ENCODE measurements around the gene TSSK3. TPM values are rescaled to one million over a fixed set of nuclear protein-coding genes. Genes with fewer than 3 reads are reported as not detected.

TSSK3 gene
- total RNA-seq, 1 experiment from 2014 or later = 3.9 TPM

DNA sequence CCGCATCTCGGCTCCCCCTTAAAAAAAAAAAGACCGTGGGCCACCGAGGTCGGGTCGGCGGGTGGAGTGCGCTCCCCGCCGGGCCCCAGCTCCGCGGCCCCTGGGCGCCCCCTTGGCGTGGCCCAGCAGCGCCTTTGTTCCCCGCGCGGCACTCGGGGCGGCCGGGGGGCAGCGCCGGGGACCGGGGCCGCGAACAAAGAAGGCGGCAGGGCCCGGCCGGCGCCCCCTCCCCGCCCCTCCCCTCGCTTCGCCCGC lies 26.9 kb upstream of the TSSK3 start:
- Histone ChIP-seq H3K27me3 (ENCODE audit: insufficient read depth, low read depth) (no peaks in the 10 kb centered on the region), H4K20me1 (ENCODE audit: insufficient read depth) (no peaks in the 10 kb centered on the region)
- intact Hi-C loops (cut with micrococcal nuclease; ENCODE audit: unreplicated experiment) = no loop called here

DNA sequence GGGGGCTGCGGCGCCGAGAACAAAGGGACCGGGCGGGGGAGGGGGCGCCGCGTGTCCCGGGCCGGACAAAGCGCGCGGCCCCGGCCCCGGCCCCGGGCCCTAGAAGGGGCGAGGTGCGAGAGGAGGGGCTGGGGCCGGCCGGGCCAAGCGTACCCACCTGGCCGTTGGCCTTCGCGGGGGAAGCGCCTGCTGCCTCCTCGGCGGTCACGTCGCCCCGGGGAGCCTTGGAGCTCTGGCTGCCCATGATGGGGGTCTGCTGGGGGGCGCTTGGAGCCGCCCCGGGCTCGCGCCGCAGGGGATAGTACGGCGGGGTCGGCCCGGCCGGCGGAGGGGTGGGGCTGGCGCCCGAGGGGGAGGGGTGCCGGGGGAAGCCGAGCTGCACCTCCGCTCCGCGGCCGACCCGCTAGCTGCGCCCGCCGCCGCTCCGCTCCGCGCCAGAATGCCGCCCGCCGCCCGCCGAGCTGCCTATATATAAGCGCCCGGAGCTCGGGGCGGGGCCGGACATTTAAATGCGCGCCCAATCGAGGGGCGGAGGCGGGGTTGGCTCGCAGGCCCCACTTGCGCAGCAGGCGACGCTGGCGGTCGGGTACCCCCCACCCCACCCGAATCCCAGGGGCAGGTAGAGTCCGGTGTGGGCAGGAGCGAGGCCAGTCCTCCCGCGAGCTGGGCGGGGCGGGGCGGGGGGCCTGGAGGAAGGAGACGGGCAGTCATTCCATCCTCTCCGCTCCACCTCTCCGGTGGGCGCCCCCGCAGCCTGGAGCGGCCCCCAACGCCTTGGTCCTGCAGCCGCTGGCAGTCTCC lies 26.3 kb upstream of the TSSK3 start, which contains the start of gene MARCKSL1:
TSS of gene MARCKSL1 (minus strand) at position 444 of the 801 bp plus-strand sequence. CDS start at position 244, 200 bp downstream.
- Histone ChIP-seq H3K9me3 (ENCODE audit: insufficient read depth, low read depth) (no peaks in the 10 kb centered on the region), H3K36me3 (ENCODE audit: low read depth) (peaks cover 2% of the 10 kb centered on the region; the same call in 1 of the 2 replicates), H3K4me3 (peak within 1 kb of the TSS; percentile 79), H3K4me2 (peak within 1 kb of the TSS; percentile 84), H3K4me1 (replicated peaks; ENCODE audit: insufficient read depth) (peaks cover 50% of the 10 kb centered on the region), H3K27me3 (ENCODE audit: insufficient read depth, low read depth) (no peaks in the 10 kb centered on the region), H3K79me2 (ENCODE audit: low read depth) (peaks cover 13% of the 10 kb centered on the region), H4K20me1 (ENCODE audit: insufficient read depth) (no peaks in the 10 kb centered on the region), H3K27ac (no peak within 1 kb of the TSS), H3F3A (ENCODE audit: insufficient read depth, low read depth) (peaks cover 40% of the 10 kb centered on the region), H3K9me2 (ENCODE audit: insufficient read depth) (no peaks in the 10 kb centered on the region), H2AFZ (peak within 1 kb of the TSS; percentile 56; the same call in 1 of the 2 replicates)
- no TSS peak for BruUV-seq (replicated peaks)
- peak; percentile 53 to 80 for DNase-seq
- no peak for TF ChIP-seq EZH2 (IDR thresholded peaks at IDR 0.05; ENCODE audit: low read depth)
- TF ChIP-seq, protein P1, sequence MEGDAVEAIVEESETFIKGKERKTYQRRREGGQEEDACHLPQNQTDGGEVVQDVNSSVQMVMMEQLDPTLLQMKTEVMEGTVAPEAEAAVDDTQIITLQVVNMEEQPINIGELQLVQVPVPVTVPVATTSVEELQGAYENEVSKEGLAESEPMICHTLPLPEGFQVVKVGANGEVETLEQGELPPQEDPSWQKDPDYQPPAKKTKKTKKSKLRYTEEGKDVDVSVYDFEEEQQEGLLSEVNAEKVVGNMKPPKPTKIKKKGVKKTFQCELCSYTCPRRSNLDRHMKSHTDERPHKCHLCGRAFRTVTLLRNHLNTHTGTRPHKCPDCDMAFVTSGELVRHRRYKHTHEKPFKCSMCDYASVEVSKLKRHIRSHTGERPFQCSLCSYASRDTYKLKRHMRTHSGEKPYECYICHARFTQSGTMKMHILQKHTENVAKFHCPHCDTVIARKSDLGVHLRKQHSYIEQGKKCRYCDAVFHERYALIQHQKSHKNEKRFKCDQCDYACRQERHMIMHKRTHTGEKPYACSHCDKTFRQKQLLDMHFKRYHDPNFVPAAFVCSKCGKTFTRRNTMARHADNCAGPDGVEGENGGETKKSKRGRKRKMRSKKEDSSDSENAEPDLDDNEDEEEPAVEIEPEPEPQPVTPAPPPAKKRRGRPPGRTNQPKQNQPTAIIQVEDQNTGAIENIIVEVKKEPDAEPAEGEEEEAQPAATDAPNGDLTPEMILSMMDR (conservative IDR thresholded peaks at IDR 0.05) = no peak
- ChIA-PET CTCF (interaction anchor here (0.5 to 0.7 kb wide), 3 partner anchors 12 to 161 kb away, joined by 3 to 4 read pairs (median 4); no protein-coding TSS in a partner anchor), POLR2A (ENCODE audit: unreplicated experiment) (interaction anchor here (0.5 to 0.7 kb wide), 8 partner anchors 15 to 815 kb away, joined by 3 to 6 read pairs (median 4); partner anchors contain the start of genes BSDC1 and CCDC28B)
- intact Hi-C loops (cut with micrococcal nuclease; ENCODE audit: unreplicated experiment) = loop anchor here (2.0 kb wide), 1 partner anchor 15 kb away; no protein-coding TSS in a partner anchor

More for the DNA sequence above, 26.9 kb upstream of the TSSK3 start:
- no peaks in the 10 kb centered on the region for H3K9me3 ChIP-seq (ENCODE audit: insufficient read depth, low read depth)
- peaks cover 13% of the 10 kb centered on the region for H3K79me2 ChIP-seq (ENCODE audit: low read depth)
- CTCF ChIA-PET = interaction anchor here (0.5 to 0.7 kb wide), 3 partner anchors 11 to 160 kb away, joined by 3 to 4 read pairs (median 4); no protein-coding TSS in a partner anchor
- peak overlapping the region; percentile 84 for H3K4me2 ChIP-seq
- POLR2A ChIA-PET (ENCODE audit: unreplicated experiment) = interaction anchor here (0.6 kb wide), 4 partner anchors 11 to 815 kb away, joined by 3 to 7 read pairs (median 4); no protein-coding TSS in a partner anchor
- H3K36me3 ChIP-seq (ENCODE audit: low read depth) = peaks cover 2% of the 10 kb centered on the region; the same call in 1 of the 2 replicates
- no TSS peak for BruUV-seq (replicated peaks)
- H3K4me1 ChIP-seq (replicated peaks; ENCODE audit: insufficient read depth) = peaks cover 50% of the 10 kb centered on the region
- no peak for DNase-seq
- peak overlapping the region; percentile 56; the same call in 1 of the 2 replicates for H2AFZ ChIP-seq
- H3K4me3 ChIP-seq = peak overlapping the region; percentile 79
- no peaks in the 10 kb centered on the region for H3K9me2 ChIP-seq (ENCODE audit: insufficient read depth)
- no peak for TF ChIP-seq EZH2 (IDR thresholded peaks at IDR 0.05; ENCODE audit: low read depth)
- TF ChIP-seq, protein P1 (conservative IDR thresholded peaks at IDR 0.05) = no peak
- no peak overlapping the region for H3K27ac ChIP-seq
- peaks cover 43% of the 10 kb centered on the region for H3F3A ChIP-seq (ENCODE audit: insufficient read depth, low read depth)

DNA sequence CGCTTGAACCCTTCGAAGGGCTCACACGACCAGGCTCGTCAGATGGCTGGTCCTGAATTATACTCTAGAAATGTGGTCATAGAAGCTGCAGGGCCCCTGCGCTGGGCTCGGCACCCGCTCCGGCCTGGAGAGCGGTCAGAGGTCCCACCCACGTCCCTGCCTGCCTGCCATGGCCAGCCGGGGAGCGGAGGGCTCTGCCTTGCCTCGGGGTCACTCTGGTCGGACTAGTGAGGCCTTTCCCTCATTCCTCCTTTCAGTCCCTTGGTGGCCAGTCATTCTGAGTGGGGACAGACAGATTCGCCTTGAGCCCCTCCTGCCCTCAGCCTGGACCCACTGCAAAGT lies 25.8 kb upstream of the TSSK3 start:
- Histone ChIP-seq H2AFZ (no peak overlapping the region), H3K79me2 (ENCODE audit: low read depth) (peaks cover 13% of the 10 kb centered on the region), H3K9me3 (ENCODE audit: insufficient read depth, low read depth) (no peaks in the 10 kb centered on the region), H3K27me3 (ENCODE audit: insufficient read depth, low read depth) (no peaks in the 10 kb centered on the region), H3K9me2 (ENCODE audit: insufficient read depth) (no peaks in the 10 kb centered on the region), H3K27ac (no peak overlapping the region), H3K4me2 (peak overlapping the region; percentile 84), H3F3A (ENCODE audit: insufficient read depth, low read depth) (peaks cover 39% of the 10 kb centered on the region), H3K4me1 (replicated peaks; ENCODE audit: insufficient read depth) (peaks cover 45% of the 10 kb centered on the region), H4K20me1 (ENCODE audit: insufficient read depth) (no peaks in the 10 kb centered on the region), H3K36me3 (ENCODE audit: low read depth) (peaks cover 2% of the 10 kb centered on the region; the same call in 1 of the 2 replicates), H3K4me3 (no peak overlapping the region)
- no peak for DNase-seq
- ChIA-PET POLR2A (ENCODE audit: unreplicated experiment) (interaction anchor here (0.5 to 0.7 kb wide), 6 partner anchors 15 to 355 kb away, joined by 3 to 6 read pairs (median 4); partner anchors contain the start of genes BSDC1 and CCDC28B), CTCF (no interaction called here)
- intact Hi-C loops (cut with micrococcal nuclease; ENCODE audit: unreplicated experiment) = loop anchor here (2.0 kb wide), 1 partner anchor 14 kb away; no protein-coding TSS in a partner anchor
- no peak for TF ChIP-seq EZH2 (IDR thresholded peaks at IDR 0.05; ENCODE audit: low read depth)
- TF ChIP-seq, protein P1 (conservative IDR thresholded peaks at IDR 0.05) = no peak
- BruUV-seq (replicated peaks) = no TSS peak
